Neuronal stem cell (in vitro differentiated cells): Measurements from ENCODE around the gene KCNIP4.

Source experiments
- DNase-seq: peaks from one replicate; pipeline ENCODE4 v3.0.0-alpha.2; 2013; ENCODE audit warnings: low spot score
- H2AFZ ChIP-seq: one replicate; pipeline ENCODE4 v1.6.1; 2013; ENCODE audit warnings: mild to moderate bottlenecking, low read length, inconsistent platforms
- H2AK5ac ChIP-seq: 2 replicates; pipeline ENCODE4 v1.6.1; 2013; ENCODE audit warnings: low read depth, mild to moderate bottlenecking, inconsistent platforms, low read length, moderate library complexity, mixed read lengths
- H2BK120ac ChIP-seq: 2 replicates; pipeline ENCODE4 v1.6.1; 2013; ENCODE audit warnings: low read depth, mild to moderate bottlenecking, inconsistent platforms, low read length, moderate library complexity, mixed read lengths
- H2BK12ac ChIP-seq: one replicate; pipeline ENCODE4 v1.6.1; 2013; ENCODE audit warnings: low read length, inconsistent platforms
- H2BK15ac ChIP-seq: 2 replicates; pipeline ENCODE4 v1.6.1; 2013; ENCODE audit warnings: mild to moderate bottlenecking, low read length, inconsistent platforms, mixed read lengths
- H2BK5ac ChIP-seq: one replicate; pipeline ENCODE4 v1.6.1; 2013; ENCODE audit warnings: inconsistent platforms, mild to moderate bottlenecking, low read length, moderate library complexity
- H3K14ac ChIP-seq: one replicate; pipeline ENCODE4 v1.6.1; 2013; ENCODE audit warnings: low read length, inconsistent platforms
- H3K18ac ChIP-seq: 2 replicates; pipeline ENCODE4 v1.6.1; 2013; ENCODE audit warnings: low read length, inconsistent platforms
- H3K23ac ChIP-seq: 2 replicates; pipeline ENCODE4 v1.6.1; 2013; ENCODE audit warnings: low read depth, mild to moderate bottlenecking, mixed read lengths, low read length, inconsistent platforms; ENCODE audit not compliant: poor library complexity
- H3K27ac ChIP-seq: replicated peaks from 3 replicates; pipeline ENCODE4 v1.5.1; 2013; ENCODE audit warnings: low read length, inconsistent platforms
- H3K27me3 ChIP-seq, 3 experiments: 2 replicates each; pipeline ENCODE4 v1.6.1; 2013; ENCODE audit warnings: low read length in 3 of 3, mild to moderate bottlenecking in 2 of 3, inconsistent platforms in 1 of 3, low read depth in 1 of 3, mixed read lengths in 1 of 3, moderate library complexity in 1 of 3; ENCODE audit not compliant: control insufficient read depth in 3 of 3, insufficient read depth in 3 of 3
- H3K36me3 ChIP-seq, 2 donors: replicated peaks in 1 of 2; 2 replicates each; pipeline ENCODE4 v1.6.1; 2013; ENCODE audit warnings: low read length in 2 of 2; ENCODE audit not compliant: control insufficient read depth in 2 of 2, insufficient read depth in 2 of 2
- H3K4ac ChIP-seq: 2 replicates; pipeline ENCODE4 v1.6.1; 2013; ENCODE audit warnings: inconsistent platforms, mild to moderate bottlenecking, low read length, moderate library complexity
- H3K4me1 ChIP-seq, 2 donors: 1 replicate in 1 of 2; 2 replicates in 1 of 2; pipeline ENCODE4 v1.6.1; 2013; ENCODE audit warnings: low read length in 2 of 2, low read depth in 1 of 2; ENCODE audit not compliant: control insufficient read depth in 2 of 2, insufficient read depth in 1 of 2
- H3K4me2 ChIP-seq: one replicate; pipeline ENCODE4 v1.6.1; 2013; ENCODE audit warnings: mild to moderate bottlenecking, low read length, inconsistent platforms; ENCODE audit not compliant: insufficient read depth, poor library complexity, severe bottlenecking
- H3K4me3 ChIP-seq, 2 donors: 2 replicates each; pipeline ENCODE4 v1.5.1; 2013; ENCODE audit warnings: low read length in 2 of 2, mild to moderate bottlenecking in 2 of 2, inconsistent platforms in 1 of 2, moderate library complexity in 1 of 2
- H3K79me1 ChIP-seq: one replicate; pipeline ENCODE4 v1.6.1; 2013; ENCODE audit warnings: low read depth, mild to moderate bottlenecking, inconsistent platforms, low read length, moderate library complexity
- H3K9ac ChIP-seq: one replicate; pipeline ENCODE4 v1.6.1; 2013; ENCODE audit warnings: mild to moderate bottlenecking, low read depth, low read length, inconsistent platforms; ENCODE audit not compliant: poor library complexity
- H3K9me3 ChIP-seq, 2 donors: replicated peaks in 1 of 2; 2 replicates each; pipeline versions ENCODE3 to v1.6.1; 2013; ENCODE audit warnings: low read length in 2 of 2, mild to moderate bottlenecking in 2 of 2, inconsistent platforms in 1 of 2, low read depth in 1 of 2, mixed read lengths in 1 of 2, moderate library complexity in 1 of 2; ENCODE audit not compliant: control insufficient read depth in 2 of 2, insufficient read depth in 1 of 2
- H4K8ac ChIP-seq: one replicate; pipeline ENCODE4 v1.6.1; 2013; ENCODE audit warnings: low read depth, mild to moderate bottlenecking, inconsistent platforms, low read length, moderate library complexity
- H4K91ac ChIP-seq: one replicate; pipeline ENCODE4 v1.6.1; 2013; ENCODE audit warnings: low read length, low read depth, mild to moderate bottlenecking, inconsistent platforms; ENCODE audit not compliant: poor library complexity
- WGBS, 2 donors: extraction: QIAGEN DNeasy Blood & Tissue Kit; methylation state at CpG; one replicate each; pipeline ENCODE4 v1.1.7; 2013; ENCODE audit warnings: missing lambda C conversion rate in 2 of 2, mixed read lengths in 1 of 2; ENCODE audit not compliant: insufficient read length in 2 of 2, insufficient replicate concordance in 1 of 2; ENCODE audit errors: extremely low coverage in 2 of 2; 5-methylcytosine and 5-hydroxymethylcytosine counted together

The KCNIP4 gene

DNA sequence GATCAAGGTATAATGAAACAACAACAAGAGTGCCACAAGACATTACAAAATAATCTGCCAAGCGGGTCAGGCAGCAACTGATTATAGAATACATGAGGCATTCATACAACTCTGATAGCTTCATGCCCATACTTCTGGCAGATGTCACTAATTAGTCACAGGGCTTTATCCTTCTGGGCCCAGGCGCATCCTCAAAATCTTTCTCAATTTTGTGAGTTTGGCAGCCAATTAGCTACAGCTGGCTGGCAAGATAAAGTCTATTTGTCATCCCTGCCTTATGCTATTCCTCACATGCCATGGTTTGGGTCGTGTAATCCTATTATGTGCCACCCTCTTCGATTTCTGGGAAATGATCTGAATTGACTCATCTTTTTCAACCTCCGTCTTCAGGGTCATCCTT, 994.0 kb downstream of the KCNIP4 start:
- no peaks in the 10 kb centered on the region for H3K79me1 ChIP-seq
- no peak overlapping the region for H2BK5ac ChIP-seq
- no peaks in the 10 kb centered on the region for H3K36me3 ChIP-seq
- H2BK12ac ChIP-seq: no peak overlapping the region
- H2AK5ac ChIP-seq: no peak overlapping the region
- H3K27me3 ChIP-seq: no peaks in the 10 kb centered on the region
- H2BK15ac ChIP-seq: no peak overlapping the region
- H3K14ac ChIP-seq: no peak overlapping the region
- no peak overlapping the region for H3K4ac ChIP-seq
- no peak overlapping the region for H3K27ac ChIP-seq
- no peak overlapping the region for H2AFZ ChIP-seq
- DNase-seq: no peak
- H2BK120ac ChIP-seq: no peak overlapping the region
- H3K9me3 ChIP-seq: no peaks in the 10 kb centered on the region
- no peak overlapping the region for H3K9ac ChIP-seq
- no peaks in the 10 kb centered on the region for H3K4me1 ChIP-seq
- H4K91ac ChIP-seq: no peak overlapping the region
- no peak overlapping the region for H4K8ac ChIP-seq
- no peak overlapping the region for H3K4me2 ChIP-seq
- no peak overlapping the region for H3K4me3 ChIP-seq
- H3K23ac ChIP-seq: no peak overlapping the region
- no CpG with 5 or more reads among the region's 5 CpGs for WGBS, 2 donors
- H3K18ac ChIP-seq: no peak overlapping the region

DNA sequence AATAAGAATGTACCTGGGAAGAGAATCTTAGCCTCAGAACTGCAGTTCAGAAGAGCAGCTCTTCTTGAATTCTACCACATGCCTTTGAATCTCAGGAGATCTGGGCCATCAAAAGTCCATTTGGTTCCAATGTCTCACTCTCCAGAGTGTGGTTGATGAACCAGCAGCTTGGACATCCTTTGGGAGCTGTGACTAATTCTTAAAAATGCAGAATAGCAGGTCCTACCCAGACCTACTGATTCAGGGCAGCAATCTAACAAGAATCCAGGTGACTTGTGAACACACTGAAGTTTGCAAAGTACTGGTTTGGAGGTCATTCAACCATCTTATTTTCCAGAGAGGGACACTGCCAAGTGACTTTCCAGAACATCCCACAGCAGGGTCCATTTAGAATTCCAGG, 1003.6 kb downstream of the KCNIP4 start:
- Histone ChIP-seq H4K8ac (no peak overlapping the region), H3K9me3 (no peaks in the 10 kb centered on the region), H3K9ac (no peak overlapping the region), H3K4me1 (no peaks in the 10 kb centered on the region), H3K23ac (no peak overlapping the region), H3K79me1 (no peaks in the 10 kb centered on the region), H3K27ac (no peak overlapping the region), H2BK12ac (no peak overlapping the region), H2BK120ac (no peak overlapping the region), H2AK5ac (no peak overlapping the region), H3K4me2 (no peak overlapping the region), H3K27me3 (no peaks in the 10 kb centered on the region), H3K18ac (no peak overlapping the region), H3K14ac (no peak overlapping the region), H3K36me3 (no peaks in the 10 kb centered on the region), H3K4ac (no peak overlapping the region), H2BK15ac (no peak overlapping the region), H4K91ac (no peak overlapping the region), H3K4me3 (no peak overlapping the region), H2BK5ac (no peak overlapping the region), H2AFZ (no peak overlapping the region)
- no peak for DNase-seq

DNA sequence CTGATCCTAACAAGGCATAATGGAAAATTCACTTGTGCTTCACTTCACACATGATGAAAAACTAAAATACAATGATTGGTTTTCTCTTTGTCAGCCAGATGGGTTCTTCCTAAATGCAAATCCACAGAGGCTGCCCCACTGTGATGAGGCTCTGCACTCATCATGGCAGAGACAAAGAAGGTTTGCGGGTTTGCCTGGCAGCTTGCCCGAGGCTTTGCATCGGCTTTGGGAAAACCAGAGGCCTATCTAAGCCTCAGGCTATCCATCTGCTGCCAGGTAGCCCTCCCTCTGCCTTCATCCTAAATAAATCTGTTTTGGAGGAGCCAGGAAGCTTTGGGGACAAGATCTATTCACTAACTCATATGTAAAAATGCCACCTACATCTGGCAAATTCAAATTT, 1004.1 kb downstream of the KCNIP4 start:
- H3K4me1 ChIP-seq: no peaks in the 10 kb centered on the region
- no peak overlapping the region for H2BK15ac ChIP-seq
- no peak overlapping the region for H3K4me3 ChIP-seq
- WGBS, 2 donors: no CpG with 5 or more reads among the region's 3 CpGs
- H3K9me3 ChIP-seq: no peaks in the 10 kb centered on the region
- H2BK5ac ChIP-seq: no peak overlapping the region
- H3K27ac ChIP-seq: no peak overlapping the region
- H3K18ac ChIP-seq: no peak overlapping the region
- no peak overlapping the region for H3K14ac ChIP-seq
- no peak for DNase-seq
- no peak overlapping the region for H3K4ac ChIP-seq
- no peak overlapping the region for H2BK120ac ChIP-seq
- no peak overlapping the region for H2BK12ac ChIP-seq
- H3K4me2 ChIP-seq: no peak overlapping the region
- H4K91ac ChIP-seq: no peak overlapping the region
- no peak overlapping the region for H3K9ac ChIP-seq
- H3K79me1 ChIP-seq: no peaks in the 10 kb centered on the region
- H3K23ac ChIP-seq: no peak overlapping the region
- H4K8ac ChIP-seq: no peak overlapping the region
- H3K36me3 ChIP-seq: no peaks in the 10 kb centered on the region
- H2AK5ac ChIP-seq: no peak overlapping the region
- H3K27me3 ChIP-seq: no peaks in the 10 kb centered on the region
- H2AFZ ChIP-seq: no peak overlapping the region

DNA sequence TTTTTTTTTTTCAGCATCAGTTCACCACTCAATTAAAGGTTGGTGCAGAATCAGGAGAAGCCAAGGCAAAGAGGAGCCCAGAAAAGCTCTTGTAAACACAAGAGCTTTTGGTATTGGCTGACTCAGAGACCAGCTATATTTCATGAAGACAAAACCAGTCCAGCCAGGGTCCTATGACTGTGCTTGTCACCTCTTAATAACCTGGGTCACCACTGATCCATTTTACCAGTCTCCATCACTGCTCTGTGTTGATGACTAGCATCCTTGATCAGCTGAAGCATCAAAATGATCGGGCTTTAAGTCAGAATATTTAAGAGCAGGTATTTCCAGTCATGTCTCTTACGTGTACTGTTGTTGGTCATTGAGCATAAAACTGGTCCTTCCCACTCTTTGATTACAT, 1010.4 kb downstream of the KCNIP4 start:
- Histone ChIP-seq H3K4ac (no peak overlapping the region), H4K91ac (no peak overlapping the region), H2BK15ac (no peak overlapping the region), H4K8ac (no peak overlapping the region), H3K14ac (no peak overlapping the region), H3K27ac (no peak overlapping the region), H3K18ac (no peak overlapping the region), H3K23ac (no peak overlapping the region), H3K27me3 (no peaks in the 10 kb centered on the region), H2BK5ac (no peak overlapping the region), H3K36me3 (no peaks in the 10 kb centered on the region), H3K9me3 (no peaks in the 10 kb centered on the region), H3K79me1 (no peaks in the 10 kb centered on the region), H2BK12ac (no peak overlapping the region), H2AFZ (no peak overlapping the region), H2BK120ac (no peak overlapping the region), H3K9ac (no peak overlapping the region), H3K4me1 (no peaks in the 10 kb centered on the region), H3K4me3 (no peak overlapping the region), H2AK5ac (no peak overlapping the region), H3K4me2 (no peak overlapping the region)
- DNase-seq: no peak
- no CpG with 5 or more reads among the region's 2 CpGs for WGBS, 2 donors
